HG02763 (cell line): Measurements from ENCODE around the gene ARHGAP22.

Experiments used
- ATAC-seq: cut with Tn5 transposase; IDR thresholded peaks from one replicate; pipeline ENCODE4 v1.9.1; 2021; ENCODE audit warnings: mild to moderate bottlenecking, moderate library complexity; ENCODE audit not compliant: unreplicated experiment

ARHGAP22 gene

GRCh38 chr10:48468130-48468790, 136.6 kb downstream of the ARHGAP22 start:
- no peak for ATAC-seq

GRCh38 chr10:48467669-48468068, 137.2 kb downstream of the ARHGAP22 start:
- no peak for ATAC-seq

DNA sequence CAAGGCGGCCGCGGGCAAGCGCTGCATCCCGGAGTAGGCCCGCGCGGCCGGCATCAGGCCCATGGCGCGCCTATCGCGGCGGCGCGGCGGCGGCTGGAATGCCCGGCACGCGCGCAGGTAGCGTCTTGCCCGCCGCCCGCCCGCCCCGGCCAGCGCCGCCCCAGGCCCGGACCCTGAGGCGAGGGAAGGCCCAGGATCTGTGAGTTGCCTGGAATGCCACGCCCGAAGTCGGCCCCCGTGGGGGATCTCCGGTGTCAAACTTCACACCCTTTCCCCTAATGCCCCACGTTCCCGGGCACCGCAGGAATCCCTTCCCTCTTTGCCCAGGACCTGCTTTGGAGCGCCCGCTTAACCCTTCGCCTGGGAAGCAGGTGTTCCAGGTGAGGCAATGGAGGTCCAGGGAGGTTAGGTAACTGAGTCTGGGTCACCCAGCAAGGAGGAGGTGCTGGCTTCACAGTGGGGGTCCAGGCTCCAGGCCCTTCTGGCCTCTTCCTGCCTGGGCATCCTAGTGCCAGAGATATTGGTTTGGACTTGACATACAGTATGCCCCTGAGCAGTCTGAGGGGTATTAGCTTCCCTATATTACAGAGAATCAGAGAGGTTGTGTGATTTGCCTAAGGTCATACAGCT, 138.1 kb downstream of the ARHGAP22 start:
- ATAC-seq, result no peak

- no peak for ATAC-seq
These were observed 138.9 kb downstream of the ARHGAP22 start for GRCh38 chr10:48465860-48466521.

GRCh38 chr10:48464871-48465736, 139.8 kb downstream of the ARHGAP22 start:
- ATAC-seq, result no peak

- no peak for ATAC-seq
These were observed 140.6 kb downstream of the ARHGAP22 start for GRCh38 chr10:48464121-48464870.

- ATAC-seq, result no peak
These were observed 141.4 kb downstream of the ARHGAP22 start for GRCh38 chr10:48463318-48464003.

GRCh38 chr10:48462482-48463020, 142.3 kb downstream of the ARHGAP22 start:
- no peak for ATAC-seq

DNA sequence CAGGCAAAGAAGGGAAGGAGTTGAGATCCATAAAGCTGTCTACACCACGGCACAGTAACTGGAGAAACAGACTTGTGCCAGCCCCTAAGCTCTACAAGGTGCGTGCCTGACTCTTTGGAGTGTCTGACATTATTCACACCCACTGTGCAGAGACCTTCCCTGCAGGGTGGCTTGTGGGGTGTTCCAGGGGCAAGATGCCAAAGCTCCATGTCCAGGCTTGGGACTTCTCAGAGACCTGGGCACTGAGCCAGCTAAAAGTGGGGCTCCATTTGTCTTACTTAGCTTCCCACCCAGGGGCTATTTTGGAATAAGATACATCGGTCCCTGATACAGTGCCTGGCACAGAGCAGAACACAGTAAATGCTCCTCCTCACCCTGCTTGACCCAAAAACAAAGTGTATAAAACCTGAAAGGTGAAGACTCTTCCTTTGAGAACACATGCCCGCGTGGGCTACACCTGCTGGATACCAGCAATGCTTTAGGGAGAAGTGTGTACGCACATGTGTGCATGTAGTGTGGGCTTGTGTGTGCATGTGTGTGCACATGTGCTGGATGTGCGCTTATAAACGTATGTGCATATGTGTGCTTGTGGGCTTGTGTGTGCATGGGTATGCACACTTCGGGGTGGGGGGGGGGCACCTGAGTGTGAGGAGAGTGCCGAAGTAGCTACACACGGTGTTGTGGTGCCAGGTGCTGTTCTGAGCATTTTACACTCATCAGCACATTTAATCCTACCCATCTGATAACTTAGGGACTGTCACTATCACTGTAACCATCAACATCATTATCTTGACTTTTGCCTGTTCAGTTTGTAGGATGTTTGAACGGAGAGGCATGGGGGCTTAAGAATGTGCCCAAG, 143.0 kb downstream of the ARHGAP22 start:
- no peak for ATAC-seq

DNA sequence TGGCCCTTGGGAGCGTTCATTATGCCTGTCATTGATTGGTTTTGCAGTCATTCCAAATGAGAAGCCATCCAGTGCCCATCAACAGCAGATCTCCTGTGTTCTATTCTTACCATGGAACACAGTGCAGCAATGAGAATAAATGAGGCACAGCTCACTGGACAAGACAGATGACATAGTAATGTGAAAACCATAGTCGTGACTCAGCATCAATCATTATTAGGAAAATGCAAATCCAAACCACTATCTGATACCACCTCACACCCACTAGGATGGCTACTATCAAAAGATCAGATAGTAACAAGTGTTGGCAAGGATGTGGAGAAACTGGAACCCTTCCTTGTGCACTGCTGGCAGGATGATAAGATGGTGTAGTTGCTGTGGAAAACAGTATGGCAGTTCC, 144.7 kb downstream of the ARHGAP22 start:
- ATAC-seq, result no peak

- ATAC-seq, result no peak
These were observed 145.4 kb downstream of the ARHGAP22 start for GRCh38 chr10:48459270-48460150.

DNA sequence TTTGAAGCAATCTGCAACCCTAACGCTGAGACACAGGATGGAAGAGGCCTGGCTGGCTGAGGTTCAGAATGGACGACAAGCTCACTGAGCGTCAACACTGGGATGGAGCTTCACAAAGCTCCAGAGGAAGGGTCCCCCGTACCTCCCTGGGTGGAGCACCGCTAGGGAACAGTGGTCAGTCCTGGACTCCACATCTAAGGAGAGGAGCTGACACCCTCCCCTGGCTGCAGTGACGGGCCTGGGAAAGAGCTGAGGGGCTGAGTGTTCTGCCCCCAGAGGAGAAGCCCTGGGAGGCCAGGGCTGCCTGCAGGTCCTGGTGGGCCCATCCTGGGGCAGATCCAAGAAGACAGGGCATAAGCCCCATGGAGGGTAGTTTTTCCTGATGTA, 146.2 kb downstream of the ARHGAP22 start:
- ATAC-seq, result no peak

GRCh38 chr10:48457949-48458661, 146.8 kb downstream of the ARHGAP22 start:
- no peak for ATAC-seq

DNA sequence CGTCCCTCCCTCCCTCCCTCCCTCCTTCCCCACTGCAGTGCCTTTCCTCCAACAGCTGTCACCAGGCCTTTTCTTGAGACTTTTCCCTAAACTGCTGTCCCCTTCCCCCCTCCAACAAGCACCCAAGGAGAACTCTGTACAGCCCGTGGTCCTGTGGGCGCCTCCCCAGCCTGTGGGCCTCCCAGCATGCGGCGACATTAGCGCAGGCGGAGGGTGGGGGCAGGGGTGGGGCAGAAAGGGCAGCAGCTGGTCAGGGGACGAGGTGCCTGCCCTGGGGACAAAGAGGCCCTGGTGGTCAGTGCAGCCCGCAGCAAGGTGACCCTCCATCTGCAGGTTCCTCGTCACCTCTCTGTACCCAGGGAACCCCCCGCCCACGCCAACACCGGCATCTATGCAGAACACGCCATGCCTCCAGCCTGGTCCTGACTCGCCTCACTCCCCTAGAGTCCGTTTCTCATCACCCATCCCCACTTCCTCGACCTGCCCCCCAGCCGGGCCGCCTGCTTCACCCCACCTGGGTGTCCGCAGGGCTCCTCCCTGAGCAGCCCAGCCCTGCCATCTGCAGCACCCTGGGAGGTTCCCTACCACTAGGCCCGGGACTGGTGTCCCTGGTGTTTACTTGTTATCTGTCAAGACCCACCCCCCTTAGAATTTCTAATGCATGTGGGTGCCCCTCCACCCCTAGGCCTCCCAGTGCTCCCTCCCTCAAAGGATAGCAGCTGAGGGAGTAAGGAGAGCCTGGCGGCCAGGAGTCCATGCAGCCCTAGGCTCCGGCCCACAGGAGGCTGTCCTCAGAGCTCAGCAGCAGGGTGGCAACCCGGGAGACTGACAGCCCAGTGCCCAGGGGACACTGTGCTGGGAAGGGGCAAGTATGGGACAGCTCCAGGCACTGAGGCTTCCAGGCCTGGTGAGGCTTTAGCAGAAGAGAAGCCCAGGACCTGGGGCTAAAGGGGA, 147.8 kb downstream of the ARHGAP22 start:
- ATAC-seq, result no peak

GRCh38 chr10:48456361-48456804, 148.5 kb downstream of the ARHGAP22 start:
- ATAC-seq, result no peak
